ENCODE data around the gene SPRYD3. TPM values are rescaled to one million over a fixed set of nuclear protein-coding genes. Genes with fewer than 3 reads are reported as not detected.

SPRYD3 gene
- total RNA-seq, 1 donor from 2014 or later = 21.8 TPM

DNA sequence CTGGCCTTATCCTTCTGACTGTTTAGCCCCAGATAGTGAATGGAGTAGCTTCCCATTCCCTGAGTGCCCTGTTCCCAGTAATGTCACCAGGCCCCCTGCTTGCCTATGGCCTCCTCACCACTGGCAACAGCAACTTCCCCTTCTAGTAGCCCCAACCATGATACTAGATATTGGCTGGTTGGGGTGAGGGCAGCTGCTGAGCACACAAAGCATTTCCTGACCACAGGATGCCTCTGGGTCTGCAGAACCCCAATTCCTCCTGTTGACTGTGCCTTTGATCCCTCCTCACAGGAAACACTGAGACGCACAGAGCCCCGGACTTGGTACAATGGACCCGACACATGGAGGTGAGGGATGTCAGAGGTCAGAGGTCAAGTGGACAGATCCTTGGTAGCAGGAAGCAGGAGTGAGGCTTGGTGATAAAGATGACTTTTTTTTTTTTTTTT lies 24.7 kb upstream of the SPRYD3 start:
- Histone ChIP-seq H3K36me3 (ENCODE audit: insufficient read depth, low read length) (no peaks in the 10 kb centered on the region), H3K79me2 (ENCODE audit: insufficient read depth, low read length) (no peaks in the 10 kb centered on the region), H3K27ac (ENCODE audit: low read depth, low read length) (no peak overlapping the region), H2AFZ (ENCODE audit: low read depth, low read length) (no peak overlapping the region), H3K4me1 (ENCODE audit: insufficient read depth, low read length) (peaks cover 5% of the 10 kb centered on the region), H3K4me2 (ENCODE audit: low read length) (no peak overlapping the region), H3K9me3 (ENCODE audit: insufficient read depth, low read depth, low read length) (no peaks in the 10 kb centered on the region), H3K27me3 (ENCODE audit: insufficient read depth, low read length) (no peaks in the 10 kb centered on the region), H4K20me1 (ENCODE audit: insufficient read depth, low read length) (no peaks in the 10 kb centered on the region), H3K4me3 (ENCODE audit: insufficient read depth, low read depth, low read length) (no peak overlapping the region), H3K9ac (ENCODE audit: low read length) (no peak overlapping the region)
- no peak overlapping the region for H3K27ac Mint-ChIP-seq (ENCODE audit: unreplicated experiment)
- FAIRE-seq = no peak
- no peaks in the 10 kb centered on the region for H3K36me3 Mint-ChIP-seq (ENCODE audit: low read depth, unreplicated experiment)
- DNase-seq (ENCODE audit: low read depth) = no peak
- no peak overlapping the region for H3K4me3 Mint-ChIP-seq (ENCODE audit: unreplicated experiment)
- H3K9me3 Mint-ChIP-seq (ENCODE audit: unreplicated experiment) = no peaks in the 10 kb centered on the region
- peaks cover 8% of the 10 kb centered on the region for H3K4me1 Mint-ChIP-seq (ENCODE audit: low read depth, unreplicated experiment)
- peaks cover 11% of the 10 kb centered on the region for H3K27me3 Mint-ChIP-seq (ENCODE audit: low read depth, unreplicated experiment)
- TF ChIP-seq CTCF (IDR thresholded peaks at IDR 0.05; ENCODE audit: insufficient read depth, low read depth, low read length) (no peak), EZH2 (IDR thresholded peaks at IDR 0.05; ENCODE audit: insufficient read depth, low read length) (no peak)

GRCh38 chr12:53102883-53103807 lies 24.0 kb upstream of the SPRYD3 start, which contains the start of gene SOAT2:
Gene SOAT2 (plus strand): TSS chr12:53103486. CDS start chr12:53103578, 92 bp downstream.
- Mint-ChIP-seq H3K4me3 (ENCODE audit: unreplicated experiment) (no peak within 1 kb of the TSS), H3K27me3 (ENCODE audit: low read depth, unreplicated experiment) (peaks cover 11% of the 10 kb centered on the region), H3K36me3 (ENCODE audit: low read depth, unreplicated experiment) (no peaks in the 10 kb centered on the region), H3K4me1 (ENCODE audit: low read depth, unreplicated experiment) (peaks cover 15% of the 10 kb centered on the region), H3K27ac (ENCODE audit: unreplicated experiment) (no peak within 1 kb of the TSS), H3K9me3 (ENCODE audit: unreplicated experiment) (no peaks in the 10 kb centered on the region)
- TF ChIP-seq CTCF (IDR thresholded peaks at IDR 0.05; ENCODE audit: insufficient read depth, low read depth, low read length) = no peak
- no peak for TF ChIP-seq EZH2 (IDR thresholded peaks at IDR 0.05; ENCODE audit: insufficient read depth, low read length)
- Histone ChIP-seq H3K9ac (ENCODE audit: low read length) (no peak within 1 kb of the TSS), H3K4me3 (ENCODE audit: insufficient read depth, low read depth, low read length) (no peak within 1 kb of the TSS), H3K9me3 (ENCODE audit: insufficient read depth, low read depth, low read length) (no peaks in the 10 kb centered on the region), H3K79me2 (ENCODE audit: insufficient read depth, low read length) (no peaks in the 10 kb centered on the region), H3K36me3 (ENCODE audit: insufficient read depth, low read length) (no peaks in the 10 kb centered on the region), H3K4me2 (ENCODE audit: low read length) (no peak within 1 kb of the TSS), H4K20me1 (ENCODE audit: insufficient read depth, low read length) (no peaks in the 10 kb centered on the region), H3K4me1 (ENCODE audit: insufficient read depth, low read length) (peaks cover 12% of the 10 kb centered on the region), H2AFZ (ENCODE audit: low read depth, low read length) (no peak within 1 kb of the TSS), H3K27me3 (ENCODE audit: insufficient read depth, low read length) (no peaks in the 10 kb centered on the region), H3K27ac (ENCODE audit: low read depth, low read length) (no peak within 1 kb of the TSS)
- FAIRE-seq = no peak
- no peak for DNase-seq (ENCODE audit: low read depth)

Measured in astrocyte (in vitro differentiated cells and primary cell).